ENCODE results near the gene VOPP1.

Gene VOPP1

DNA sequence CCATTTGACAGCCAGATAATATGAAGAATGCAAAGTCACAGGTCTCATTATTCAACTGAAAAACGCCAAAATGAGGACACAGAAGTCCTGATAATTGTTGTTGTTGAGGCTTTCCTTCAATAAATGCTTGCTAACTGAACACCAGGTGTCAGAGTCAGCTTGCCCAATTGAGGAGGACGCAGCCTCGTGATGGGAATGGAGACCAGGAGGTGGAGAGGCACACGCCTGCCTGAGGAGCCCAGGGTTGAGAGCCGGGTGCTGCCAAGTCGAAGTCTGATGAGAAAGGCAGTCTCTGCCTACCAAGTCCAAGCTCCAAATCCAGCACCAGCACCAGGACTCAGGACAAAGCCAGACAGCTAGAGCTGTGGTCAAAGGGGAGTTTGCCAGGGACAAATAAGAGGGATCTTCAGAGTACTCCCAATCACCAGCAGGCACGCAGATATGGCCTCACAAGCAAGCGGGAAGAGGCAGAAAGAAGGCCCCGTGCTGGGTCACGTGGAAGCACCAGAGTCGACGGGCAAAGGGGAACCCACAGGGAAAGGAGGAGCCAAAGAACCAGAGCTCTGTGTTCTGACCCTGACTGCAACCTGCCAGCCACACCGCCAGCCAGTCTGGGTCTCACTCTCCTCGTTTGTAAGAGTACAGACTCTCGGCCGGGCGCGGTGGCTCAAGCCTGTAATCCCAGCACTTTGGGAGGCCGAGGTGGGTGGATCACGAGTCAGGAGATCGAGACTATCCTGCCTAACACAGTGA is 47.6 kb downstream of the VOPP1 start:
- Histone ChIP-seq H3K27me3 (ENCODE audit: control insufficient read depth, low read length) (no peaks in the 10 kb centered on the region), H3K27ac (ENCODE audit: low read depth, low read length) (no peak overlapping the region), H3K9me3 (ENCODE audit: control insufficient read depth, insufficient read depth, low read length) (no peaks in the 10 kb centered on the region), H3K4me1 (ENCODE audit: control insufficient read depth, low read length) (peaks cover 55% of the 10 kb centered on the region), H3K36me3 (ENCODE audit: control insufficient read depth, low read length) (peaks cover 9% of the 10 kb centered on the region; the same call in 1 of the 2 replicates), H3K79me2 (ENCODE audit: control insufficient read depth, low read length) (peaks cover 89% of the 10 kb centered on the region), H3K4me3 (ENCODE audit: low read length) (no peak overlapping the region), H4K20me1 (ENCODE audit: control insufficient read depth, insufficient read depth, low read depth, low read length) (peaks cover 24% of the 10 kb centered on the region), H3K4me2 (ENCODE audit: low read length) (no peak overlapping the region), H3K9me2 (replicated peaks; ENCODE audit: control insufficient read depth, low read length) (no peaks in the 10 kb centered on the region), H3F3A (ENCODE audit: control insufficient read depth, insufficient read depth) (no peaks in the 10 kb centered on the region)
- TF ChIP-seq, protein P1, sequence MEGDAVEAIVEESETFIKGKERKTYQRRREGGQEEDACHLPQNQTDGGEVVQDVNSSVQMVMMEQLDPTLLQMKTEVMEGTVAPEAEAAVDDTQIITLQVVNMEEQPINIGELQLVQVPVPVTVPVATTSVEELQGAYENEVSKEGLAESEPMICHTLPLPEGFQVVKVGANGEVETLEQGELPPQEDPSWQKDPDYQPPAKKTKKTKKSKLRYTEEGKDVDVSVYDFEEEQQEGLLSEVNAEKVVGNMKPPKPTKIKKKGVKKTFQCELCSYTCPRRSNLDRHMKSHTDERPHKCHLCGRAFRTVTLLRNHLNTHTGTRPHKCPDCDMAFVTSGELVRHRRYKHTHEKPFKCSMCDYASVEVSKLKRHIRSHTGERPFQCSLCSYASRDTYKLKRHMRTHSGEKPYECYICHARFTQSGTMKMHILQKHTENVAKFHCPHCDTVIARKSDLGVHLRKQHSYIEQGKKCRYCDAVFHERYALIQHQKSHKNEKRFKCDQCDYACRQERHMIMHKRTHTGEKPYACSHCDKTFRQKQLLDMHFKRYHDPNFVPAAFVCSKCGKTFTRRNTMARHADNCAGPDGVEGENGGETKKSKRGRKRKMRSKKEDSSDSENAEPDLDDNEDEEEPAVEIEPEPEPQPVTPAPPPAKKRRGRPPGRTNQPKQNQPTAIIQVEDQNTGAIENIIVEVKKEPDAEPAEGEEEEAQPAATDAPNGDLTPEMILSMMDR (IDR thresholded peaks at IDR 0.05; ENCODE audit: low read depth, low read length, poor library complexity, severe bottlenecking) = no peak
- TF ChIP-seq EZH2phosphoT487 (IDR thresholded peaks at IDR 0.05; ENCODE audit: borderline replicate concordance, low read length) = no peak

DNA sequence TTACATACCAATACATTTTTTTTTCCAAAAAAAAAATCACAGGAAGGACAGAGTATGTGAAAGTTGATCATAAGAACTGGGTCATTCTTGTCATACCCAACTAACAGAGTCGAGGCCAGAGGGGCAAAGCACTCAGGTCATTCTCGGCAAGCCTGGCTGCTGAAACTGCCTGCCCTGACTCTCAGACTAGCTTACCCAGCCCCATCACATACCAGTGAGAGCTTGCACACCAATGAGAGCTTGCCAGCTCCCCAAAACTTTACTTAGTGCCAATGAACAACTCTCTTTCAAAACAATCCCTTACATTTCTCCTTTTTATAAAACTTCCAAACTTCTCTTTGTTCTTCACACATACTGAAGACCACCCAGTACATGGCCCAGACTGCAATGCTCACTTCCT is 48.9 kb downstream of the VOPP1 start:
- H3K27ac ChIP-seq (ENCODE audit: low read depth, low read length) = no peak overlapping the region
- H3K4me3 ChIP-seq (ENCODE audit: low read length) = no peak overlapping the region
- H4K20me1 ChIP-seq (ENCODE audit: control insufficient read depth, insufficient read depth, low read depth, low read length) = peaks cover 29% of the 10 kb centered on the region
- no peaks in the 10 kb centered on the region for H3F3A ChIP-seq (ENCODE audit: control insufficient read depth, insufficient read depth)
- peaks cover 20% of the 10 kb centered on the region for H3K36me3 ChIP-seq (ENCODE audit: control insufficient read depth, low read length)
- peaks cover 49% of the 10 kb centered on the region for H3K4me1 ChIP-seq (ENCODE audit: control insufficient read depth, low read length)
- no peaks in the 10 kb centered on the region for H3K27me3 ChIP-seq (ENCODE audit: control insufficient read depth, low read length)
- H3K9me3 ChIP-seq (ENCODE audit: control insufficient read depth, insufficient read depth, low read length) = no peaks in the 10 kb centered on the region
- no peaks in the 10 kb centered on the region for H3K9me2 ChIP-seq (replicated peaks; ENCODE audit: control insufficient read depth, low read length)
- TF ChIP-seq, protein P1 (IDR thresholded peaks at IDR 0.05; ENCODE audit: low read depth, low read length, poor library complexity, severe bottlenecking) = no peak
- no peak for TF ChIP-seq EZH2phosphoT487 (IDR thresholded peaks at IDR 0.05; ENCODE audit: borderline replicate concordance, low read length)
- no peak overlapping the region for H3K4me2 ChIP-seq (ENCODE audit: low read length)
- H3K79me2 ChIP-seq (ENCODE audit: control insufficient read depth, low read length) = peaks cover 79% of the 10 kb centered on the region

DNA sequence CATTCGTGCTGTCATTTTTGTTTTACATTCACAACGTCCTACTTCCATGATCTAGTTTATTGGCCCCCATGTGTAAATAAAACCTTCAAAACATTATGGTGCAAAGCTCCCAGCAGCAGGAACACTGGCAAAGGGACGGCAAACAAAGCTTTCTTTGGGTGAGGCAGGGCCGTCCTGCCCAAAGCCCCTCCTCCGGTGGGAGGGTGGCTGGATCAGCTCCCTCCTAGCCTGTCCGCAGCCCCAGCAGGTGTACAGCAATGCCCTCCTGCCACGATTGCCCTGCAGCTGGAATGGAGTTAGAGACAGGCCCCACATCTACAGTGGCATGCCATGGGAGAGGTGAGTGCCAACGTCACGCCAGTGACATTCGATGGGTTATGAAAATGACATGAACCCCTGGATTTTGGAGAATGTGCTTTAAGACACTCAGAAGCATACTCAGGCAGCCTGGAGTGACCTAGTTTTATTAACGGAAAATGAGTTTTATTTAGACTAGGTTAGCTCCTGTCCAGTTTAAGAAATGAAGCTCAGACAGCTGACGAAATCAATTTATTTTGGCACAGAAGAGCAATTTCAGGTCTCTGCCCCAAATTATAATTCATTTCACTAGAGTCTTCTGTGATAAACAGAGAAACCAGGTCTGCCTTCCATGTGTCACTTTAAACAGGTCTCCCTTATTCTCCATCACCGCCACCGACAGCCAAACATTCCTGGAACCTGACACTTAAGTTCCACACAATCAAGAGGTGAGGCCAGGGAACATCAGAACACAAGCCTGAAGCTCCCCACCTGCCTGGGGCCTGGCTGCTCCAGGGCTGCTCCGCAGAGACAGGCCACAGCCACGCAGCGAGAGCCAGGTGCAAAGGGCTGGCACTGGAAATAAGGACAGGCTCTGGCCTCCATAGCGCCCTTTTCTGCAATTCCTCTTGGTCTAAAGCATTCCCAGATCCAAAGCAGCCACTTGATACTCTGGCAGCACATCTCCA is 50.1 kb downstream of the VOPP1 start:
- no peak overlapping the region for H3K27ac ChIP-seq (ENCODE audit: low read depth, low read length)
- TF ChIP-seq, protein P1 (IDR thresholded peaks at IDR 0.05; ENCODE audit: low read depth, low read length, poor library complexity, severe bottlenecking) = no peak
- TF ChIP-seq EZH2phosphoT487 (IDR thresholded peaks at IDR 0.05; ENCODE audit: borderline replicate concordance, low read length) = no peak
- H3K4me3 ChIP-seq (ENCODE audit: low read length) = no peak overlapping the region
- no peak overlapping the region for H3K4me2 ChIP-seq (ENCODE audit: low read length)
- peaks cover 41% of the 10 kb centered on the region for H3K4me1 ChIP-seq (ENCODE audit: control insufficient read depth, low read length)
- no peaks in the 10 kb centered on the region for H3F3A ChIP-seq (ENCODE audit: control insufficient read depth, insufficient read depth)
- H3K79me2 ChIP-seq (ENCODE audit: control insufficient read depth, low read length) = peaks cover 67% of the 10 kb centered on the region
- peaks cover 29% of the 10 kb centered on the region for H4K20me1 ChIP-seq (ENCODE audit: control insufficient read depth, insufficient read depth, low read depth, low read length)
- H3K9me3 ChIP-seq (ENCODE audit: control insufficient read depth, insufficient read depth, low read length) = no peaks in the 10 kb centered on the region
- no peaks in the 10 kb centered on the region for H3K9me2 ChIP-seq (replicated peaks; ENCODE audit: control insufficient read depth, low read length)
- H3K36me3 ChIP-seq (ENCODE audit: control insufficient read depth, low read length) = peaks cover 31% of the 10 kb centered on the region
- H3K27me3 ChIP-seq (ENCODE audit: control insufficient read depth, low read length) = no peaks in the 10 kb centered on the region

All from DOHH2 (cell line).